Body of pancreas (tissue), 4 donors: ENCODE measurements around the gene TMEM72.

Experiments
- POLR2A ChIP-seq, 3 donors: fragments of 450-650 bp; IDR thresholded peaks; one replicate each; pipeline ENCODE4 v1.6.1; 2016; ENCODE audit warnings: antibody characterized with exemption in 3 of 3, mild to moderate bottlenecking in 2 of 3
- TF ChIP-seq, protein P1 (sequence below), 7 experiments: fragments of 450-650 bp in 4 of 7; fragments of 200-600 bp in 3 of 7; sonication (generic) in 3 of 7; IDR thresholded peaks; one replicate each; pipeline ENCODE4 v1.5.1; 2016 to 2019; ENCODE audit warnings: antibody characterized with exemption in 7 of 7

DNA sequence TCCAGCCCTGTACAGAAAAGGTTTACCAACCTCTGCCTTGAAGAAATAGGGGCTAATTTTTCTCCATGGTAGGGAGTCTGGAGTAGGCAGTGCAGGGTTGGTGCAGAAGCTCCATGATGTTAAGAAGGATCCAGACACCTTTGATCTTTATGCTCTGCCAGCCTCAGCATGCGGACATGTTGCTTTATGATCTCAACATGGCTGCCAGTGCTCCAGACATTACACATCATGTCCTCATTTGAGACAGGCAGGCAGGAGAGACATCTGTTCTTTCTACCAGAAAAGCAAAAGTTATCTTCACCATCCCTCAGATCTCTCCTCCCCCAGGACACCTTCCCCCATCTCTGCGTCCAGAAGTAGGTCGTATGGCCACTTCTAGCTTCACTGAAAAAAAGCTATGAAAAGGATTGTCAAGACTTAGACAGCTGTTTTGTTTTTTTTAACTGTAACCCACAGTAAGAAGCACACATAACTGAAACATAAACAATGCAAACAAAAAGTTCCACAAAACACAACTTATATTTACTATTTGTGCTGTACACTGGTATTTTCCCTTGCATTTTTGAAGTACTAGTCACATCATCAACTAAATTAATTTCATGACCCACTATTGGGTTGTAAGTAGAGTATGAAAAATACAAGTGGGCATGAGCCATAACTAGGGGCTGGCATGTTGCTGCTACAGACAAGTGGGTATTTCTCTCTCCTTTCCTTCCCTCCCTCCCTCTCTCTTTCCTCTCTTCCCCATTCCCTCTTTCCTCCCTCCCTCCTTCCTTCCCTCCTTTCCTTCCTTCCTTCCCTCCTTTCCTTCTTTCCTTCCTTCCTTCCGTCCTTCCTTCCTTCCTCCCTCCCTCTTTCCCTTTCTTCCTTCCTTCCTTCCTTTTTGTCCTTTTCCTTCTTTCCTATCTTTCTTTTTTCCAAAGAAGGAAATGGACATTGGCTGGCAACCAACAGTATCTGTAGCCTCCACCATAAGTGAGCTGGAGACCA lies 45.9 kb downstream of the TMEM72 start:
- TF ChIP-seq POLR2A (IDR thresholded peaks at IDR 0.05), result no peak
- TF ChIP-seq, protein P1, sequence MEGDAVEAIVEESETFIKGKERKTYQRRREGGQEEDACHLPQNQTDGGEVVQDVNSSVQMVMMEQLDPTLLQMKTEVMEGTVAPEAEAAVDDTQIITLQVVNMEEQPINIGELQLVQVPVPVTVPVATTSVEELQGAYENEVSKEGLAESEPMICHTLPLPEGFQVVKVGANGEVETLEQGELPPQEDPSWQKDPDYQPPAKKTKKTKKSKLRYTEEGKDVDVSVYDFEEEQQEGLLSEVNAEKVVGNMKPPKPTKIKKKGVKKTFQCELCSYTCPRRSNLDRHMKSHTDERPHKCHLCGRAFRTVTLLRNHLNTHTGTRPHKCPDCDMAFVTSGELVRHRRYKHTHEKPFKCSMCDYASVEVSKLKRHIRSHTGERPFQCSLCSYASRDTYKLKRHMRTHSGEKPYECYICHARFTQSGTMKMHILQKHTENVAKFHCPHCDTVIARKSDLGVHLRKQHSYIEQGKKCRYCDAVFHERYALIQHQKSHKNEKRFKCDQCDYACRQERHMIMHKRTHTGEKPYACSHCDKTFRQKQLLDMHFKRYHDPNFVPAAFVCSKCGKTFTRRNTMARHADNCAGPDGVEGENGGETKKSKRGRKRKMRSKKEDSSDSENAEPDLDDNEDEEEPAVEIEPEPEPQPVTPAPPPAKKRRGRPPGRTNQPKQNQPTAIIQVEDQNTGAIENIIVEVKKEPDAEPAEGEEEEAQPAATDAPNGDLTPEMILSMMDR (IDR thresholded peaks at IDR 0.05), result no peak
